Activated CD4-positive, alpha-beta T cell treated with anti-CD3 and anti-CD28 coated beads for 36 hours (primary cell): ENCODE results near the gene ALDH8A1. TPM values are rescaled to one million over a fixed set of nuclear protein-coding genes. Genes with fewer than 3 reads are reported as not detected.
A peak's percentile ranks its signal among the peaks of the same experiment; 100 is the strongest.

Experiments used
- ATAC-seq: fragments of 200-7000 bp; cut with Tn5 transposase; one replicate; pipeline ENCODE4 v1.10.0; 2021; ENCODE audit warnings: mild to moderate bottlenecking, moderate library complexity
- CTCF ChIA-PET: fragments of 350-600 bp; sonication (Branson Sonifier 250); formaldehyde crosslinking; loops from one replicate; lab custom pipeline; 2021; ENCODE audit warnings: antibody characterized with exemption; lab: Charles Lee
- POLR2A ChIA-PET: fragments of 350-600 bp; sonication (Branson Sonifier 250); formaldehyde crosslinking; loops from one replicate; lab custom pipeline; 2021; ENCODE audit warnings: antibody characterized with exemption, inconsistent platforms; lab: Charles Lee
- DNase-seq: peaks from one replicate; pipeline ENCODE4 v3.0.0-alpha.2; 2020
- H3K27ac Mint-ChIP-seq: one replicate; pipeline ENCODE4 v1.8.0; 2021; ENCODE audit warnings: mixed read lengths
- H3K27me3 Mint-ChIP-seq: one replicate; pipeline ENCODE4 v1.8.0; 2021; ENCODE audit warnings: mixed read lengths
- H3K36me3 Mint-ChIP-seq: one replicate; pipeline ENCODE4 v1.8.0; 2021; ENCODE audit warnings: low read depth, mixed read lengths
- H3K4me1 Mint-ChIP-seq: one replicate; pipeline ENCODE4 v1.8.0; 2021; ENCODE audit warnings: mixed read lengths
- H3K4me3 Mint-ChIP-seq: one replicate; pipeline ENCODE4 v1.8.0; 2021; ENCODE audit warnings: mild to moderate bottlenecking, moderate library complexity, mixed read lengths
- H3K9me3 Mint-ChIP-seq: one replicate; pipeline ENCODE4 v1.8.0; 2021; ENCODE audit warnings: low read depth, mixed read lengths
- intact Hi-C, 2 experiments: fragments of 100-400 bp; cut with DNase I in 1 of 2; cut with micrococcal nuclease in 1 of 2; formaldehyde crosslinking; loops; one replicate each; pipeline versions ENCODE4 v1.14.2 to v1.15.1; 2022 to 2024; cut with DNase I, micrococcal nuclease
- microRNA-seq: library from miRNA; unstranded; fragments of <30 nt; microRNA quantifications from one replicate; pipeline ENCODE4 v1.2.0, GENCODE V29; 2021; ENCODE audit warnings: borderline replicate concordance
- total RNA-seq, 2 experiments: library from RNA; stranded (reverse); gene quantifications; one replicate each; pipeline ENCODE4 v1.2.3, GENCODE V29; 2021

Gene ALDH8A1
- total RNA-seq, 2 experiments from 2014 or later: 0.67 to 1.7 TPM

DNA sequence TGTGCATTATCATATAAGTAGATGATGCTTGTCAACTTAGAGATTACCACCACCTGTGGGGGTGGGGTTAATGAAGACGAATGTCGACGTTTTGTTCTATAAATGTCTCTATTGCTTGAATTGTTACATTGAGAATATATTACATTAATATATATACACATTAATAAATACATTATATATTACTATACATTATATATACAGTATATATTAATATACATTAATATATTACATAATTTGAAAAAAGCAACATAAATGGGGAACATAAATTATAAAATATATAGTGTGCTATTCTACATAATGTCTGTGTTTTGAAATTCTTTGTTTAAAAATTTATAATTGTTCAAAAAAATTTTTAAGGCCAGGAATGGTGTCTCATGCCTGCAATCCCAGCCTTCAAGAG, 81.1 kb downstream of the ALDH8A1 start:
- Mint-ChIP-seq H3K4me3 (no peak overlapping the region), H3K27me3 (no peaks in the 10 kb centered on the region), H3K27ac (no peak overlapping the region), H3K9me3 (no peaks in the 10 kb centered on the region), H3K36me3 (no peaks in the 10 kb centered on the region), H3K4me1 (peaks cover 13% of the 10 kb centered on the region)
- ChIA-PET CTCF (interaction anchor here (1.1 to 2.7 kb wide), 2 partner anchors 14 to 15 kb away, joined by 3 to 12 read pairs; no protein-coding TSS in a partner anchor), POLR2A (no interaction called here)
- DNase-seq: no peak
- no peak for ATAC-seq
- intact Hi-C loops: no loop called here

Small RNAs within 50 kb of the gene (microRNA-seq; reads per million reads assigned to microRNA genes)
- 5.3 reads per million, percentile 16 among the genes with 10 or more reads in this experiment for gene MIR3662

Other genes with a start within 250 kb of the ALDH8A1 start
- gene HBS1L, start 104.7 kb upstream of the ALDH8A1 start, total RNA-seq: 100 to 1,000 TPM; 133 to 141 TPM
- gene MYB, start 231.2 kb upstream of the ALDH8A1 start, total RNA-seq: 10 to 100 TPM; 29.2 to 35.9 TPM